T-helper 9 cell (primary cell): ENCODE data around the gene CACNA1I.

Experiments
- DNase-seq: peaks from one replicate; pipeline ENCODE4 v3.0.0-alpha.2; 2020

Gene CACNA1I

DNA sequence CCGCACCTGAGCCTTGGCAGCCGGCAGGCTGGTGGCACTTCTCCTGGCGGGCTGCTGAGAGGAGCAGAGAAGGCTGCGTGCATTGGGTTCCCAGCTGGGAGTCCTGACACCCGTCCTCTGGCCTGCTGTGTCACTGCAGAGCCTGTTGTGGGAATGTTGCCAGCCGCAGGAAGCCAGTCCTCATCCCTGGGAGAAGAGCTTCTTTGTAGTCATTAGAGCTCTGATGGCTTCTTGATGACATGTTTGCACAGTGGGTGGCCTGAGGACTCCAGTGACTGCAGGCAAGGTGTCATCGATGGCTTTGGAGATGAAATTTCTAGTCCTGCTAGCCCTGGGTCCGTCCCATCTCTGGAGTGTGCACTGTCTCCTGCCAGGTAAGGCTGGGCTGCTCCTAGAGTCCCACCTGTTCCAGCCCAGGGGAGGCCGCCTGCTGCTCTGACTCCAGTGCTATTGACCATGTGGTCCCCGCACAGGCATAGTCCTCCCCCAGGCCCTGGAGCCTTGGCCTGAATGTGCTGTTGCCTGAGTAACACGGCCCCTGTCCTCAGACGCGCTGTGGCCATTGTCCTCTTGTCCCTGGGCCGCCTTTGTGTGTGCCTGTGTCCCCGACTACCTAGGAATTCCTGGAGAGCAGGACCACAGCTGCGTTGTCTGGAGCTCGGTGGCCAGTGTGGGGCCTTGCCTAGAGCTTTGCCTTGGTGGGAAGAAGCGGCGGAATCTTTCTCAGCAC, 129.2 kb downstream of the CACNA1I start:
- no peak for DNase-seq

DNA sequence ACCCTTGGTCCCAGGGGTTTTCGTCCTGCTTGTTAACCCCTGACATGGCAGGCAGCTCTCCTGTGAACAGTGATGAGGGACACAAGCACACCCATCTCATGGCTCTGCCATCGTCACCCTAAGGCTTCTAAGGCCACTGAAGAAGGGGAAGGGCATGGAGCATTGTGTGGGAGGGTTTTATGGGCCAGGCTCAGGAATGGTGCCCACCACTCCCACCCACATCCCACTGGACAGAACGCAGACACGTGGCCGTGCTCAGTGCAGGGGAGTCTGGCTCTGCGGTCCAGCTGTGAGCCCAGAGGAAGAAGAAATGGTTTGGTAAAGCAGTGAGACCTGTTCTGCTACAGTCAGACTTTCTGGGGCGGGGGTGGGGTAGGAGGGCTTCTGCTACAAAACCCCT, 130.0 kb downstream of the CACNA1I start:
- no peak for DNase-seq

DNA sequence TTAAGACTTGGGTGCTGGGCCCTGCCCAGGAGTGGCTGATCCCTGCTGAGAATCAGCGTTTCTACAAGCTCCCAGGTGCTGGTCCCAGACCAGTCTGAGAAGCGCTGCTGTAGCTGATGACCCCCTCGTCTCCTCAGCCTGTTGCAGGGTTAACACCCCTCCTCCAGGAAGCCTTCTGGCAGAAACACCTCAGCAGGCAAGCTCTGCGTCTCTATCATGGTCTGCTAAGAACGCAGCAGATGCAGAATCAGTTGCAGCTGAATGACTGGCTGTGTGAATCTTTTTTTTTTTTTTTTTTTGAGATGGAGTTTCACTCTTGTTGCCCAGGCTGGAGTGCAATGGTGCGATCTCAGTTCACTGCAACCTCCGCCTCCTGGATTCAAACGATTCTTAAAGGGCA, 132.5 kb downstream of the CACNA1I start:
- DNase-seq, result no peak

DNA sequence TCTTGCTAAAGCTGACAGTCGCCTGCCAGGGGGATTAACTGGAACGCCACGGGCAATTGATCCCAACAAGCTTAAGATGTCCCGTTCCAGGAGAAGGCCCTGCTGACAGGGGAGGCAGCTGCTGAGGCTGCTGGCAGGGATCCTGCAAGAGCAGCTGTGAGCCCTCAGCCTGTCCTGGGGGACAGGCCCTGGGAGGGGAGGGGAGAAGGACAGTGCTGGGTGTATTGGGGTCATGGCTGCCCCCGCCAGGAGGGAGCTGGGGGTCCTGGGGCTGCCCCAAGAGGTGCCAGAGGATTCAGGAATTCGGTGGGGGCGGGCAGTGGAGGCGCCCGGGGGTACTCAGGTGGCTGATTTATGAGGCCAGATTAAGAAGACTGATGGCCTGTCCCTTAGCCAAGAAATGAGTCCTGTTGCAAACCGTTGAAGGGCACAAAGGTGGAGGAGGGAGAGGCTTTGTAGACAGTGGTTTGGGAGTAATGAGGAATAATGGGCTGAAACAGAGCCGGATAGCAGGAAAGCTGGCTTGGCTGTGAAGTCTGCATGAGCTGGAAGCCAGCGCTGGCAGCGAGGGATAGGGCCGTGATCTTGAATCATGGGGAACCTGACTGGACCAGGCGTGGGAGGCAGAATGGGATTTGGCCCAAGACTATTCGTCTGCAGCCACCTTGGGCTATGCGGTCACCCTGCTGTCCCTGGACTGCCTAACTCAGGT, 133.5 kb downstream of the CACNA1I start:
- no peak for DNase-seq

DNA sequence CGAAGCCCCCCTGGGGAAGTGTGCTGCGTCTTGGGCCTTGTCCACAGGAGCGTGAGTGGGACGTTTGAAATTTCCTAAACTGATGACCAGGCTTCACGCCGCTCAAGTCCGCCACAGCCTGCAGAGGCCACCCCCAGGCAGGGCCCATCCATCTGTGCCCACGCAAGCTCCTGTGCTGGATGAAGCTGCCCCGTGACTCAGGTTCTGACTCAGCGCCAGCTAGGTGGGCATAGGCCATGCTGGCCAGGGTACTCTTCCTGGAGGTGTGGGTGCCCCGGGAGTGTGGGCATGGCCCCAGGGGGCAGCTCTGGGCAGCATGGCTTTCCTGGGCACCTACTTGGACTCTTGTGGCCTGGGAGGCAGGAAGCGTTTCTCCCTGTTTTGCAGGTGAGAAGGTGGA, 134.8 kb downstream of the CACNA1I start:
- no peak for DNase-seq

DNA sequence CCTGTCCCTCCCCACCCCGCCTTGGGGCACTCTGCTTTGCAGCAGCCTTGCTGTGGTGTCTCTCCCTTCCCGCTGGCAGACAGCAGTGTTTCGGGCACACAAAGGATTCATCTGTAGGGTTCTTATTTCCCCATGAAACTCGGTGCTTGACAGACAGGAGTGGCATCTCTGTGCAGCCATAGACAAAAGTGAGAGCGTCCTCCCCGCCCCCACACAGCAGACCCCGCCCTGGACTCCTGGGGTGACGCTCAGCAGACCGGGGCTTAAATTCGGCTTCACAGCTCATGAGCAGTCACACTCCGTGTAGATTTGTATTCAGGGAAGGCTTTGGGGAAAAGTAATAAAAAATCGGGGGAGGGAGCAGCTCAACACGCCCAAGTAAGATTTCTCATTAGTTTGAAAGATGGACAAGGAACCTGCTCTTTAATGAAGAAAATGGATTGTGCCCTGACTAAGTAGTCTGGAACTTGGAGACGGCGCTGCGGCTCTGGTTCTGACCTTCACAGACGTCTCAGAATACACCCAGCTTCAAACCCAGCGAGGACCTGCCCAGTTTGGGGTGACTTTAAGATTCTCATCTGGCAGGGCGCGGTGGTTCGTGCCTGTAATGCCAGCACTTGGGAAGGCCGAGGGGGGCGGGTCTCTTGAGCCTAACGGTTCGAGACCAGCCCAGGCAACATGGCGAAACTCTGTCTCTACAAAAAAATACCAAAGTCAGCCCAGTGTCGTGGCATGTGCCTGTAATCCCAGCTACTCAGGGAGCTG, 136.0 kb downstream of the CACNA1I start:
- no peak for DNase-seq

DNA sequence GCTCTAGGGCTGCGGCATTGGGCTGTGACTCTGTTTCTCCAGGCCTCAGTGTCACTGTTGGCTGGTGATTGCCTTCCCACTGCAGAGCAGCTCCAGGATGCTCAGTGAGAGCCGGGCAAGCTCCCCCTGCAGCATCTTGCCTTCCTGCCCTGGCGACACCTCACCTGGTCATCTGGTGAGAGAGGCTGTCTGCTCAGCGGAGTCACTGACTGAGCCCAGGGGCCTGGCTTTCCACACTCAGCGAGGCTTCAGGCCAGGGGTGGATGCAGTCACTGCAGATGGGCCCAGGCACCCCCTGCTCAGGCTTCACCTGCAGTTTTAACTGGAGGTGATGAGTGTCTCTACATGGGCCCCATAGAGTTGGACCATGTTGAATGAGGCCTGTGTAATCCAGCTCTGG, 136.8 kb downstream of the CACNA1I start:
- DNase-seq, result no peak

DNA sequence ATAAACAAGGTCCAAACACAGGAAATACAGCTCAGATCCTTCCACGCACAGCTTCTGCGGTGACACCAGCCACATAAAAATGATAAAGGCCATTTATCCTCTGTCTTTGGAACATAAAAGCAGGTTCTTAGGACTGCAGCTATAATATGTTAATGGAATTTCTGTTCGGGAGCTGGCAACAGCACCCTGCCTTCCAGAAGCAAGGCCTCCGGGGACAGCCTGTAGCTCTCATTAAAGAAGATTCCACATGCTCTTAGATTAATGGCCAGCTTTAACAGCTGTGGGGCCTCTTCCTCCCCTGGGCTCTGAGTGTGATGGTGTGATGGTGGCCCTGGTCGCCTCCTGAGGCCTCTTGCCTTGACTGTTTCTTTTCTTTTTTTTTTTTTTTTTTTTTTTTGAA, 137.3 kb downstream of the CACNA1I start:
- no peak for DNase-seq

DNA sequence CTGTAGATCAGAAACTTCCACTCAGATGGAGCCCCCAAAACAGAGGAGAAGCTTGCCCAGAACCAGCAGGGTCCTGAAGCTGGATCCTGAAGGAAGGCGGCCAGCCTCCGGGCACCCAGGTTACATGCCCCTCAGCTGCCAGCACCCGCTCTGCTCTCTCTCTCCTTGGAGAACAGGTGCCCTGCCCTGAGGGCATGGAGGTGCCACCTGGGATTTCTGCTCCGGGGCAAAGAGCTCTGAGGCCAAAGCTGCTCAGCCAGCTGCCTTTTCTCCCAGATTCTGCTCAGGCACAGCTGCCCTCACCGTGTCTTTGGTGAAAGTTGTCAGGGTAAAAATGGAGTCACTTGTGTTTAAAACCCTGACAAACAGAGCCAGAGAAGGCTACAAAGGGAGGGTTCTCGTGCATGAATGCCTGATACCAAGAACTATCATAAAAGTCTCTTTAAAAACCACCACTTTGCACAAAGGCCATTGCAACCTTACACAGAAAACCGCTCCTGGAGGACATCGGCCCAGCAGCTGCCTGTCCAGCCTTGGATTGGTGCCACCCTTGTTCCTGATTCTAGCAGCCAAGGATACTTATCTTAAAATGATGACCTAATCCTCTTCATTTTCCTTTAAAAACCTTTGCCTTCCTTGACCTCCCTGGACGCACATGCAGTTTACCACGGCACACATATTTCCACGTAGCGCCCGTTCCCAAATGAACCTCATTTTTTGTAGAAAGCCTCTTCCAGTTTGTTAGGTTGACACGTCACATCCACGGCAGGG, 140.0 kb downstream of the CACNA1I start:
- no peak for DNase-seq

DNA sequence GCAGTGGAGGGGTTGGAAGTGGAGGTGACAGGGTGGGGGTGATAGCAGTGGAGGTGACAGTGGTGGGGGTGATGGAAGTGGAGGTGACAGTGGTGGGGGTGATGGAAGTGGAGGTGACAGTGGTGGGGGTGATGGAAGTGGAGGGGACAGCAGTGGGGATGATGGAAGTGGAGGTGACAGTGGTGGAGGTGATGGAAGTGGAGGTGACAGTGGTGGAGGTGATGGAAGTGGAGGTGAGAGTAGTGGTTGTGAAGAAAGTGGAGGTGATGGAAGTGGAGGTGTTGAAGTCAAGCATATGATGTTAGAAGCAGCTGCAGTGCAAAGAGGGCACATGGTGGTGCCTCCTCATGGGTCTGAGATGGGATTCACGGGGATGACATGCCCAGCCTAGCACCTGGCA, 141.5 kb downstream of the CACNA1I start:
- no peak for DNase-seq

DNA sequence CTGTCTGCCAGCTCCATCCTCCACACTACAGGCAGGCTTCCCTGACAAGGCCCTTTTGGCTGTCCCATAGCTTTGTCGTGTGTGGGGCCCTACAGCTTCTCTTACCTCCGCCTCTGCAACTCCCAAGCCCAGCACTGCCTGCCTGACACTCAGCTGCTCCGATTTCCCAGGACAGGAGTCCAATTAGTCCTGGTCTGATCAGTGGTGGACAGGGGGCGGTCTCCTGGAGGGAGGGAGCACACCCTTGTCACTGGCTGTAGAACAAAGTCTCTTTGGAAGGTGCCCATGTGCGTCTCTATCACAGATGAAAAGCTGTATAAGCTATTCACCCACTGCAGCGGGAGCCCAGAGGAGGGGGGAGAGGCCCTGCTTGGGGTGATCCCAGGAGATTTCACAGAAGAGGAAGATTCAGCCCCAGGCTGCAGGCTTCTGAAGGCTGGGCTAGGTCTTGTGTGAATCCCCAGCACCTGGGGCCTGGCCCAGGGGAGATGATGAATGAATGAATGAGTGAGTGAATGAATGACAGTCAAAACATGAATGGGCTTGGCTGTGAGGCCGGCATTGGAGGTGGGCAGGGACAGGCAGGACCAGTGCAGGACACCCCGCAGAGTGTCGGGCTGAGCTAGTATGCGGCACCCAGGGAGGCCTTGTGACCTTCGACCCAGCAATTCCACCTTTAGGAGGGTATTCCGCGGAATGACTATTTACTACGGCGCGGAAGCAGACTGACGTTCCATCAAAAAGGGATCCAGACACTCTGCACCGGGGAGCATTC, 142.4 kb downstream of the CACNA1I start:
- no peak for DNase-seq

DNA sequence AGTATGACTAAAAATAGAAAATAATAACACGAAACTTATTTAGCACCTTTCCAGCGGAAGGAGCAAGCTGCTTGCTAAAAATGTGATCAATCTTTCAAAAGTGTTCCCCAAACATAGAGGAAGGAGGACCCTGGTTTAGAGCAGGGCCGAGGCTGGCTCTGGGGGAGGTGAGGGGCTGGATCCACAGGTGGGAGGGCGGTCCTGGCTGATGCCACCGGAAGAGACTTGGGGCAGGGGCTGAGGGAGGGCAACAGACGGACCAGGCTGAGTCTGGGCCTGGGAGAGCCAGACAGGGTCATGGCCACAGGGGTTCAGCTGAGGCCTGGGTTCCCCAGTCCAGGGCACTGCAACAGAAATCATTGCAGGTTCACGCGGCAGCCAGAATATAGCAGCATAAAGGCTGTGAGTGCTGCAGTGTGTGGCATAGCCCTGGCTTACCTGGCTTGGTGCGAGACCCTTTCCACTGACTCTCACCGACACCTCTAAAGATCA, 143.3 kb downstream of the CACNA1I start:
- DNase-seq, result no peak

DNA sequence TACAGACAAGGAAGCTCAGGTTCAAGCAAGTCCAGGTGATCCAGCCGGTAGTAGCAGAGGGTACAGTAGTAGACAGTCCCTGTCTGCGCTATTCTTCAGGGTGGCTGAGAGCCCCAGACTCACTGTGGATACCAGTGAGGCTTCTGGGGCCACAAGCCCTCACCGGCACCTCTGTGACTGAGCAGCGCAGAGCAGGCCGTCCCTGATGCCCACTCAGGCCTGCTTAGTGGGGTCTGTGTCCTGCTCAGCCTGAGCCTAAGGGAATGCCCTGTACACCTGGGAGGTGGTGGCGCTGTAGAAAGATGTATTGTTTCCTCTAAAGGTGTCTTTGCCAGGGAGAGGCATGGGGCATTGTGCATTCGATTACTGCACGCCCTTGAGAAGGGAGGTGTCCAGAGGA, 143.8 kb downstream of the CACNA1I start:
- no peak for DNase-seq

DNA sequence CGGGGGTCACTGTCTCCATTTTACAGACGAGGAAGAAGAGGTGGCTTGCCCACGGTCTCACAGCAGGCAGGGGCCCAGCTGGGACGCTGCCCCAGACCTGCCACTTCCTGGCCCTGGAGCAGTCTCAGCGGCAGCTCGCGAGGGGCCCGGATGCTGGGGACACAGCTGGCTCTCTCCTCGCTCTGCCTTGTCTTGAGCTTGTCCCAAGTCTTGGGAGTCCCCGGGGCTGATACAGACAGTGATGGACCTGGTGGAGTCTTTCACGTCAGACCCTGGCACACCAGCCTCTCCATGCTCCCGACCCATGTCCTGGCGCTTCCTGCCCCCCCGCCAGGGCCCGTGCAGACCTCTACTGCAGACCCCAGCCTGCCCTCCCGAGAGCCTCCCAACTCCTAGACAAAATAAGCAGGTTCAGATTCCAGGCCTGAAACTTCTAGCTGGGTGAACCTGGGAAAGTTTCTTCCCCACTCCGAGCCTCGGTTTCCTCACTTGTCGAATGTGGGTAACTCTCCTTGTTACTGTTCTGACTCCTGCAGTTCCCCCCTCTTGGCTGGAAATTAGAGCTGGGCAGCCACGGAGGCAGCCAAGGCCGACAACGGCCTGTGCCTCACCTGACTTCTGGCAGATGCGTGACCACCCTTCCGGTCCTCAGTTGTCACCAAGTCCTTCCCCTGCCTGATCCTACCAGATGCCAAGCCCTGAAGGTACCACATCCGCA, 145.4 kb downstream of the CACNA1I start:
- no peak for DNase-seq

DNA sequence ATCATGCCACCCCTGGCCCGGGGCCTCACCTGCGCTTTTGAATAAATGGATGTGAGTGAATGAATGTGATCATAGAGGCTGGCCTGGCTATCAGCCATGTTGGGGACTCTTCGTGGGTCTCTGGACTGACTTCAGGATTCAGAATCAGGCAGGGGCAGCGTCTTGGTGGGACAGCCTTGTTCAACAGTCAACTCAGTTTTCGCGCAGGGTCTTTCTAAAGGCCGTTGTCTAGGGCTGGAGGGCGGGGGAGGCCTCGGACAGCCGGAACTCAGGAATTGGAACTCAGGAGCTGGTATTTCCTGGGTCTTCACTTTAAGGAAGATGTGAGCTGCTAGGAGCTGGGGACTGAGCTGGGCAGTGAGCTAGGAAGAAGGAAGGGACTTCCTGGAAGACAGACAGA, 146.0 kb downstream of the CACNA1I start:
- no peak for DNase-seq

DNA sequence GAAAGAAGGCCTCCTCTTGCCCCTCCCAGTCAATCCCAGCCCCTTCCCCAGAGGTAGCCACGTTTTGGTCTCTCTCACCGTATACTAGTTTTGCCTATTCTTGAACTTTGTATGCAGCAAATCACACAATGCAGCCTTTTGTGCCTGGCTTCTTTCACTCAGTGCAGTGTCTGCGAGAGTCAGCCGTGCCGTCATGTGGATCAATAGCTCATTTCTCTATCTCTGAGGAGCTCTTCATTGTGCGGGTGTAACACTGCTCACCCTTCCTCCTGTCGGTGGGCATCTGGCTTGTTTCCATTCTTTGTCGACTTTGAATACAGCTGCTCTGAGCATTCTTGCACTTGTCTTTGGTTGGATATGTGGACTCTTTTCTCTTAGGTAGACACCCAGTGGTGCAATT, 146.5 kb downstream of the CACNA1I start:
- DNase-seq, result no peak

DNA sequence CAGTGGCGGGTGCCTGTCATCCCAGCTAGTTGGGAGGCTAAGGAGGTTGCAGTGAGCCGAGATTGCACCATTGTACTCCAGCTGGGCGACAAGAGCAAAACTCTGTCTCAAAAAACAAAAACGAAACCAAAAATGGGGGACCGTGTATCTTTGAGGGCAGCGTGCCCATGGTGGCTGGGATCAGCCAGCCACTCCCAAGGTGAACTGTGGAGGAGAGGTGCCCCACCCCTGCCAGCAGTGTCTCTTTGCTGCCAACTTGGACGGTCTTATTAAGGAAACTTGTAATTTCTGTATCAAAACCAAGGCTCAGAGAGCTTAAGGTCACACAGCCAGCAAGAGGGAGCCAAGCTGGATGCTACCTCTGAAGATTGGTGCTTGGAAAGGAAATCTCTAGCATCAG, 147.7 kb downstream of the CACNA1I start:
- no peak for DNase-seq

DNA sequence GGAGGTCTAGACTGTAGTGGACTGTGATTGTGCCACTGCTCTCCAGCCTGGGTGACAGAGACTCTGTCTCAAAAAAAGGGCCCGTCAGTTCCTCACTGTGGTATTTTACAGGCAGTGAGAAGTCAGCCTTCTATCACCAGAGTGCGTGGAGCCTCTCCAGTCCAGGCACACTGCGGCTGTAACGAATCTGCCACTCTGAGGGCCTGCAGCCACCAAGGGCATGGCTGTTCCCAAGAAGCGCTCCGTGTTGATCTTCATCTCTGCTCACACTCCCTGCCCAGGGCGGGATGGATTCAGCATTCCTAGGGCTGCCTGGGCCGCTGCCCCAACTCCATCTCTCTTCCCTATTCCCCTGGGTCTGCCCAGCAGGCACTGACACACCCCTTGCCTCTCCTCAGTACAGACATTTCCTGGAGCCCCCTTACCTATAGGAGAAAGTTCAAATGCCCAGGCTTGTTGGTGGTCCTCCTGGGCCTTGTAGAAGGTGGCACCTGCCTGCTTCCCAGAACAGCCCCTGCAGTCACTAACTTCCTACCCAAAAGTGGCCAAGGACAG, 148.4 kb downstream of the CACNA1I start:
- DNase-seq, result no peak

DNA sequence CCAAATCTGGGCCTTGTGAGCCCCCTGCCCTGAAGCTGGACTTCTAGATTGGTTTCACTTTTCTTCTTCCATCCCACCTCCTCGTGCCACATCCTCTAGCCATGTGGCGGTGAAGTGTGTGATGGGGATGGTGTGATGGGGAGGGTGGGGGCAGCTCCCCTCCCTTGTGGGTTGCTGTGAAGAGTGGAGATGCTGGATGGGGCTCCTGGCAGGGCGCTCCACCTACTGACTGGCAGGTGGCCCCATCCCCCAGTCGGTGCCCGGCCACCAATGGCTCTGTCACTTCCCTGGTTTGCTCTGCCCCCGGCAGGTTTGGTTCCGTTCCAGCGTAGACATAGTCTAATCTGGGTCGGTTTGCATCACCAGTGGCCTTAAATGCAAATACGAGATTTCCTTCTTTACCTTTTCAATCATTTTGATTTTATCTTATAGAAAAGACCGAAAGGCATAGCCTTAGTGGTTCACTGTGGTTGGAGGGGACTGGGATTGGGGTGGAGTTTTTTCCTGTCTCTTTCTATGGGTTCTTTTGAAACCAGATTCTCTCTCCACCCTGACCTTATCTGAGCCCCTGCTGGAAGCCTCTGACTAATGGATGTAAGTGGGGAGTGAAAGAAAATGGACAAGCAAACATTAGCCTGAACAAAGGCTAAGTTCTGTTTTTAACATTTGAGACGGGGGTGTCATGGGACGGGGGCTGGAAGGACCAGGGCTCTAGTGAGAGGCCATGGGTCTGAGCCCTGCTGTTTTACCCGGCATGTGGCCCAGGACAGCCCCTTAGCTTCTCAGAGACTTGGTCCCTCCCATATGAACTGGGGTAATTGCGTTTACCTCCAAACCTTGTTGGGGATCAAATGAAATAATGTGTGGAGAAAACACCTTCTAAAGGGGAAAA, 149.3 kb downstream of the CACNA1I start:
- no peak for DNase-seq
